ELR (cell line): Measurements from ENCODE around the gene PIP4K2A.
A peak's percentile ranks its signal among the peaks of the same experiment; 100 is the strongest.
"Not testable (repeated sequence)": the region's sequence is repeated elsewhere in the genome, so short reads cannot be mapped to it uniquely, and the experiment has no call there.

ENCODE experiments used
- DNase-seq: peaks from one replicate; pipeline ENCODE4 v3.0.0-alpha.2; 2015; ENCODE audit warnings: low read depth

Gene PIP4K2A

DNA sequence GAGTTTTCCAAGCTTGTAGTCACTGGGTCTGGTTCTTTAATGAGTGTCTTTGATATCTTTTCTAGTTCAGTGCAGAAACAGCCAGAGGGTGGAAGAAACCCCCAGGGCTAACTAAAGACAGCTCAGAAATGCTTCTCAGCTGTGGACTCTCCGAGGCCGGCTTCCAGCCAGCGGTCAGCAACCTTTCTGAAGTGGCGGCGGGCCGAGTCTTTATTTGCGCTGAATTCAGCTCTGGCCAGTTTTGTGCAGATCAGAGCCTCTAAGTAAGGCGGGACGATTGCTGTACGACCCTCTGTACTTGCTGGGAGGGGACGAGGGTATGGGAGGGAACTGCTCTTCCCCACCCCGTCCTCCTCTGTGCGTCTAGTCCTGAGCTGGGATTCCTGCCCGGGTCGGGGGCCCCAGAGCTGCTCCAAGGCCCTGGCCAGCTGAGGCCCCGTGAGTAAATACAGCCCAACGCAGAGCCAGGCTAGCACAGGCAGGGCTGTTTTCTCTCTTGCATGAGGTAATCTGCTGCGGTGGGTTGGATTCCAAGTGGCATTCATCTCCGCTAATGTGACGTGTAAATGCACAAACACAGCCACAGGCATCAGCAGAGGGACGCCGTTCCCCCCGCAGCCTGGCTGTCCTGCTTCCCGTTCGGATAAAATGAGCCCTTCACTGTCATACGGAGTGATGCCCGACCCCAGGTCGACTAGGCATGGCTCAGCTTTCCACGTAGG is 159.8 kb downstream of the PIP4K2A start:
- no peak for DNase-seq

DNA sequence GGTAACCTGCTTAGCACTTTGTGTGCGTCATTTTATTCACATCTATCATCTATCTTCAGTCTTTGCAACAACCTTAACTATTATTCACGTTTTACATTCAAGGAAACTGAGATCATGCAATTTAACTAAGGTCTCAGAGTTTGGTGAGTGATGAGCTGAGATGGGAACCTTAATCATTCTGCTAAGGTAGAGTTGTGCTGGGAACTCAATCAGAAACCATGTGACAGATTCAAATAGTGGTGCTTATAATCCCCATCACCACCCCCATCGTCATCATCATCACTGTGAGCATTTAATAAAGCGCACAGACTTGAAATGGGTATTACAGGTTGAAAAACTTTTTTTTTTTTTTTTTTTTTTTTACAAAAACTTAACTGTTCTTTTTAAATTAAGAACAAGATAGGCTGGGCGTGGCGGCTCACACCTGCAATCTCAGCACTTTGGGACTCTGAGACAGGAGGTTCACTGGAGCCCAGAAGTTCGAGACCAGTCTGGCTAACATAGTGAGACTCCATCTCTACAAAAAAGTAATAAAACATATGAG is 160.9 kb downstream of the PIP4K2A start:
- no peak for DNase-seq

DNA sequence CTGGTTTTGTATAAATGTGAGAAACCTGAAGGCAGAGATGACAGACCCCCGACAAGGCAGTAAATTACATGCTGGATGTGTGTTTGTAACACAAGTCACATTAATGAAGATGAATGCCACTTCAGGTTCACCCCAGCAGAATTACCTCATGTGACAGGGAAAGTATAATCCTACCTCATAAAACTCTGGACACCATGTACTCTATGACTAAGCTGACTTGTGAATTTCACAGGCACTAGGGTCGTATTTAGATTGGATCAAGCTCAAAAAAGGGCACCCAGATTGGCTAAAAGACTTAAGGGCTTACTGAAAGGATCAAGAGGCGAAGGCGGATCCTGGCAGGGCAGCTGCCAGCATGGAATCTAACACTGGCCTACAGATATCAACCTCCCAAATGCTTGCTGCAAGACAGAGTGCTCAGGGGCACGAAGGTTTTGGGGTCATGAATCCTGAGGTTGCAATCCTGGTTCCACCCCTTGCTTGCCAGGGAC is 161.4 kb downstream of the PIP4K2A start:
- no peak for DNase-seq

DNA sequence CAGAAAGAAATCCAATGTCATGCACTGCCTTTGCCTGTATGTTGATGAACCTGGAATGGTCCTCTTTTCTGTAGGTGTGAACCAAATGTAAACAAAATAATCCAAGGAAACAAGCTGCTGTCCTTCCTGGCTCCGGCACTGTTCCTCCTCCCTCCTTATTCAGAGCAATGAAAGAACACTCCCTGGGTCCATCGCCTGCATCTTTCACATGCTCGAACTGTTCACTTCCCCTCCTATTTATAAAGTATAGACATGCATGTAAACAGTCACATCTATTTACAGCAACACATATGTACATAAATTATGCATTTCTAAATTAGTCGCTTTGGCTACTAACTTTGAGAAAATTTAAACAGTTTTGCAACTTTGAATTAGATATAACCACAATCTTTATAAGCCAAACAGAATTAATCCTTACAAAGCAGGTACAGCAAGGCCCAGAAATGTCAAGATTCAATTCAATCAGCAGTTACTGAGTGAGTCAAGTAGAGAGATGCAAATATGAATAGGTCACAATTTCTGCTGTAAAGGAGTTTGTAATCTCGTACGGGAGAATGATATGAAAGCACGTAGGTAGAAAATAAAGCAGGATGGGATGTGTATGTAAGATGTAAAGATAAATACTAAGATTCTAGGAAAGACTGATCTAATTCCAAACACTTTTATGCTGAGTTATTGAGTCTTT is 162.6 kb downstream of the PIP4K2A start:
- no peak for DNase-seq

DNA sequence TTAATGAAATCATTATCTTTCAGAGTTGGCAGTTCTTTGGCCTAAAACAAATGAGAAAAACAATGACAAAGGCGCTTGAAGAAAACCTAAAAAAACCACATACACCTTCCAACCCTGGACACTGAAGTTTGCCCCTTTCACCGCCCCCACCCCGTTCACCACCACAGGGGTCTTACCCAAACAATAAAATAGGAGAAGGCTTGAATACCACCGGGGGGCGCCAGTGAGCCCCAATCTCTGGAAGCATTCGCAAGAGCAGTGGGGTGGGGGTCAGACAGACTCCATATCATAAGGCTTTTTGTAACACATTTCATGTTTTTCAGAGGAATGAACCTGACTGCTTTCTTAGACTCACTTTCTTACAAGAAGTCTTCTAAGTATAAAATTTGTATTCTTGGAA is 163.6 kb downstream of the PIP4K2A start:
- peak; percentile 48 for DNase-seq

DNA sequence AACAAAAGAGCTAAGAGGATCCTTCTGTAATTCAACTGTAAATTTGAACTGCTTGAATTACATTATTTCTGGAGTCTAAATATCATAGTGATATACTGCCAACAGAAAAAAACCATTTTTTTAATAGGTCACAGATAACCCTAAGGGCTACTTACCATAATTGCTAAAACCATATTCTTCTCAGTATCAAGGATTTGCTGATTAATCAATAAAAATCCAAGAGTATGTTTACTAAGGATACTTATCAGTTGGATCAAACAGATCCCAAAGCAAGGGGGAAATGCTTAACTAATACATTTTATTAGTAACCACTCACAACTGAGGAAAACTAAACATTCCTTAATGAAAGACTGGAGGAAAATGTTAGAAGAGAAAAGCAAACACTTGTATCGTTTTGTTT is 166.0 kb downstream of the PIP4K2A start:
- no peak for DNase-seq

DNA sequence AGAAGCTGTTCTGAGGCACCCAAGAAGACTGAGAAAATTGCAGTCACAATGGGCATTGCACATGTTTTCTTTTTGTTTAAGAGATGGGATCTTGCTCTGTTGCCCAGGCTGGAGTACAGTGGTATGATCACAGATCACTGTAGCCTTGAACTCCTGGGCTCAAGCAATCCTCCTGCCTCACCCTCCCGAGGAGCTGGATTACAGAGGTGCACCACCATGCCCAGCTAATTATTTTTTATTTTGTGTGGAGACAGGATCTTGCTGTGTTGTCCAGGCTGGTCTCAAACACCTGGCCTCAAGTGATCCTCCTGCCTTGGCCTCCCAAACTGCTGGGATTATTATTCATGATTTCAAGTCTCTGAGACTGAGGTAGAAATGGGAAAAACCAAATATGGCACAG is 168.7 kb downstream of the PIP4K2A start:
- DNase-seq: no peak

DNA sequence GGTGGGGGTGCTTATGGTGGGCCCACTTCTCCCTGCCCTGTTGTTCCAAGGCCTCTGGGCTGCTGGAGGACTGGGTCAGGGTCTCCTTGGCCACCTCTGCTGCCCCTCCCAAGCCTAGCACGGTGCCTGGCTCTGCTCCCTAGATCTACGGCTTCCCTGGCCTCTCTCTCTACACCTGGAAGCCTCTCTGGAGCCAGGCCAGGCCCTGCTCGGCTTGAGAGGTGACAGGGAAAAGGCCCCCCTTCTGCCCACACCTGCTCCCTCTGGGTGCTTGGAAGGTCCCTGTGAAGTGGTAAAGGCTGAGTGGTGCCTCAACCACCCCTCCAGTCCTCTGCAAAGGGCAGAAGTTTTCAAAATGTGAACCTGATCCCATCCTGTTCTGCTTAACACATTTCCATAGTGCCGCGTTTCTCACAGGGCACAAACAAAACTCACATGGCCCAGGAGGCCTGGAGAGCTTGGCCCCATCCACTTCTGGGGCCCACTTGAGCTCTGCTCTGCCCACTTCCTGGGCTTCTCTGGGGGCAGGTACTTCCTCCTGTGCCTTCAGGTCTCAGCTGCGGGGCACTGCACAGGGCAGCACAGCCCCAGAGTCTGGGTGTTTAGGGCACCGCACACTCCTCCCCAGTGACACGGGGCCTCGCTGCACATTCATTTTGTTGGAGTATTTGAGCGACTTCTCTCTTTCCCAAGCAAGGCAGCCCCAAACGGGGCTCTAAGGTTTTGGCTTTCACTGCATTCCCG is 169.9 kb downstream of the PIP4K2A start:
- DNase-seq: no peak

DNA sequence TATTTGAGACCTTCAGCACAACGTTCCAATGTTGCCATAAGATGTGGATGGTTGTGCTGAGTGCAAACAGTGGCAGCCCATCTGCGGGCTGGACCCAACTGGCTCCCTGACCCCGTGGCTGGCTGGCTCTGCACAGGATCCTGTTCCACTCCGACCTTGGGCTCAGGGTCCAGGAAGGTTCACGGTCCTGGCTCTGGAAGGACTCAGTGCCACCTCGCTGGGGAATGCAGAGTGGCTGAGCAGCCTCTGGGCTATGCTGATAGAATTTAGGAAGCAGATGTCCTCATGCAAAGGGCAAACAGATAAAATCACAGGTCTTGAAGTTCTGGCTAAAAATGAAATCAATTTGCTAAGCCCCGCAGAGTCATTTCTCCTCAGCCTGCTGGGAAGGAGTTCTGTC is 171.6 kb downstream of the PIP4K2A start:
- no peak for DNase-seq

DNA sequence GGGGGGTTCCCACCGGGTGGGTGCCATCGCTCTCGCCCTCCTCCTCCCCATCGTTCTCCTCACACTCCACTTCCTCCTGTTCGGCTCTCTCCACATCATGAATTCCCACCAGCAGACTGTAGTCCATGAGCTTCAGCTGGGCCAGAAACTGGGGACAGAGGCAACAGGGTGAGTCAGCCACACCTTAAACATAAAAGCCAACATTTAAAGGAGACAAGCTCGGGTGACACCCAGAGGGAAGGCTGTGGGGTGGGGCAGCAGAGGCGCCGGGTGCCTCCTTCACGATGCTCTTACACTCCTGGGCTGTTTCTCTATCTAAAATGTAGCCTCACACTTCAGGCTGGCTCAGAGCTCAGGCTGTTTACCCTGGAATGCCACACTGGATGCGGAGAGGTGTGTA is 172.5 kb downstream of the PIP4K2A start:
- no peak for DNase-seq

DNA sequence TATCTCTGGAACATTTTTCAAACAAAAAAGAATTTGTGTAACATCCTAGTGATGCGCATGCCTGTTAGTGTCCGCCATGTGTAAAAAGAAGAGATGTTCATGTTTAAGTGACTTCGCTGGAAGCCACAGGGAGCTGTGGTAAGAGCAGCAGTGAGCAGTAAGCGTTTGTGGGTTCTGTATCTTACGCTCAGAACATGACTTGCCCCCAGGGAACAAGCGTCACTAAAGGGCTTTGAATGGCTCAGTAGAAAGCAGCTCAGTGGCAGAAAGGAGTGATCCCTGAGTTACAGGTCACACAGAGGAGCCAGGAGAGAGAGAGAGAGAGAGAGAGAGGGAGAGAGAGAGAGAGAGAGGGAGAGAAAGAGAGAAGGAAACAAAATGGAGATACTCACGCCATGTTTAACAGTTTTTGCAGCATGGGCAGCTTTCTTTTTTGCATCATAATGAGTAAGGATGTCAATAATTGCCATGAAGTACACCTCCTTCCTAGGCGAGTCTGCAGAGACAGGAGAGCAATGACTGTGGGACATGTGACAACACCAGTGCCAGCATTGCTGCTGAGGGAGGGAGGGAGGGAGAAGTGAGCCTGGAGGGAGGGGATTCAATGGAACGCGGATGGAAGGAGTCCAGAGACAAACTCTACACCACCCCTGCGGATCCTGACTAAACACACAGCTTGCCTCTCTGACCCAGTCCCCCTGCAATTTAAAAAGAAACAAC is 174.6 kb downstream of the PIP4K2A start:
- no peak for DNase-seq

DNA sequence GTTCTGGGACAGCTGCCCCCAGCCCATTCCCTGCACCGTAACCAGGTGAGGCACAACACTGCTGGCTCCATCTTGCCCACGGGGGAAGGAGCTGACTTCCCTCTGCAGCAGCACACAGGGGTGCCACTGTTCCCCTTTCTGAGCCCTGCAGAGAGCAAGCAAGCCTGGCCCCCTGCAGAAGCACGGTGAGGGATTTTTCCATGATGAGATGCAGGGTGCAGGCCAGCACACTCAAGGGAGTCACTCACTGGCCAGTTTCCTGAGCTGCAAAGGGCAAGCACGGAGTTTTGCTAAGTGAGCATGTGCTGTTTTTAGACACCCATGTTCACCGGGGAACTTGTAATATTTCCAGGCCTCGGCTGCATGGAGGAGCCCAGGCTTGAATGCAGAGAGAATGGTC is 176.6 kb downstream of the PIP4K2A start:
- no peak for DNase-seq

DNA sequence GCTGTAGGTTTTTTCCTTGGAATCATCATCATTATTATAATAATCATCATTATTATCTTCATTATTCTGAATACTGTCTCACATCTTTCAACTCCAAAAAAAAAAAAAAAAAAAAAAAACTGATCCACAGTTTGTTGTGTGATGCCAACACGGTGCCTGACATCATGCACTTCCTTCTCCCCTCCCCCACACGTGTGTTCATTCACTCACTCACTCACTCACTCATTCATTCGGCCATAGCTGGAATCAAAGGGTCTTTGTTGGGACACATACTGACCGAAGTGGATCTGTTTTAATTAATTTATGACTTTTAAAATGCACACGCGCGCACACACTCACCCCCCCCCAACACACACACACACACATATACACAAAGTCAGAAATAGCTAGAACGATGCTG is 177.8 kb downstream of the PIP4K2A start:
- no peak for DNase-seq

DNA sequence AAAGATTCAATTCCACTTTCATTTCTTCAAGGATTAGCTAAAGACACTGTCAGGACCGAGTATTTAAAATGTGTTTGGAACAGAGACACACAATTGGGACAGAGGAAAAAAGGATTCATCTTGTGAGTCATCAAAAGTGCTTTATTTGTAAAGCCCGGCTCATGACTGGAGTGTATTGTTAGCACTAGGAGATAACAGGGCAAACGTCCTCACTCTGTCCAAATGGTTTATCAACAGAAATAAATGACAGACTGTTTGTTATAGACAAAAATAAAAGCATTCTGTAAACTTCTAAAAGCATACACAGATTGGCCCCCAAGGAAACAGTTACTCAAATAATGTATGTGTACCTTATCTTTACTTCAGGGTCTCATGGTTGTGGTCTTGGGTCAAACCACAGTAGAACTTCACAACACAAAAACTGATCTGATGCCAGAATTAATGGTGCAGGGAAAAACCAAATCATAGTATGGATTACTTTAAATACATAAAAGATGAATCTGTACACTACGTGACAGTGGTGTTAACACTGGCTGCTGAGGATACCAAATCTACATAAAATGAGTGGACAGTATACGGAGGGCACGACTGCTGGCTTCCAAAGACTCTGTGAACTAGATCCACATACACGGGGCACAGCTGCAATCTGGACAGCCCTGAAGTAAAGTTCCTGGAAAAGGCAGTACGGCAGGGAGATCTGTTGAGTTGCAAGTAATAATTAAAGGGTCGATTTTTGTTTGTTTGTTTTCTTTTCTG is 179.4 kb downstream of the PIP4K2A start:
- peak; percentile 11 for DNase-seq

DNA sequence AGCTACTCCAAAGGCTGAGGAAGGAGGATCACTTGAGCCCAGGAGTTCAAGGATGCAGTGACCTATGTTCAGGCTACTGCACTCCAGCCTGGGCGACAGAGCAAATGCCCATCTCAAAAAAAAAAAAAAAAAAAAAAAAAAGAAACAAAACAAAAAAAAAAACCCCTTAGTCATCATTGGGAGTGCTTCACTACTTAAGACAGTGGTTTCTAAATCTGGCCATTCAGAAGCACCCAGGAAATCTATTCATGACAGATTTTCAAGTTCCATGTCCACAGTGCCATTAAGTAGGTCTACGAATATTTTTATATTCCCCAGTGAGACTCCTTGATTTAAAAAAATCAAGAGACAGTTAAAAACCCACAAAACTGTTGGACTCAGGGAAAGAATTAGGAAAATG is 182.9 kb downstream of the PIP4K2A start:
- DNase-seq: no peak

DNA sequence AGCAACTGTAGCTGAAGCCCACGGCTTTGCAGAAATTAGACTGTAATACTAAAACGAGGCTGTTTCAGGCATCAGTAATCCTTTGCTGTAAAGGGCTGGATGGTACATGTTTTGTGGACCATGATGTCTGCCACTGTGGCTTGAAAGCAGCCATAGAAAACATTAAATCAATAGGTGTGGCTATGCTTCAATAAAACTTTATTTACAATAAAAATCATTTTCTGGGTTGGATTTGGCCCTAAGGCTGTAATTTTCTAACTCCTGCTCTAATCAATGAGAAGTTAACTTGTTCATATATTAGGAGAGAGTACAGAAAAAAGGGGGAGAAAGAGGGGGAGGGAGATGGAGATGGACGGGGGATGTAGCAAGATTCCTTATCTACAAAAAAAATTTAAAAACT is 183.4 kb downstream of the PIP4K2A start:
- no peak for DNase-seq

DNA sequence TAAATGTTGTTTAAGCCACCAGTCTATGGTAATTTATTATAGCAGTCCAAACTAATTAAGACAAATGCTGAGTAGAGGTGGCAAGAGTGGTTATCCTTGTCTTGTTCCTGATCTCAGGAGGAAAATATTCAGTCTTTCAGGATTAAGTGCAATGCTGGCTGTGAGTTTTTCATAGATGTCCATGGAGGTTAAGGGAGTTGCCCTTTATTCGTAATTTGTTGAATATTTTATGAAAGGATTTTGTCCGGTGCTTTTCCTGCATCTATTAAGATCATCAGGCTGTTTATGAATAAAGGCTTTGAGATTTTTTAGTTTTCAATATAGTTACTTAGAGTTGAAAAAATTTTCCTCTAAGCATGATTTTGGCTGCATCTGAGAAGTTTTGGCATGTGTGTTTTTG is 186.9 kb downstream of the PIP4K2A start:
- DNase-seq: no peak

DNA sequence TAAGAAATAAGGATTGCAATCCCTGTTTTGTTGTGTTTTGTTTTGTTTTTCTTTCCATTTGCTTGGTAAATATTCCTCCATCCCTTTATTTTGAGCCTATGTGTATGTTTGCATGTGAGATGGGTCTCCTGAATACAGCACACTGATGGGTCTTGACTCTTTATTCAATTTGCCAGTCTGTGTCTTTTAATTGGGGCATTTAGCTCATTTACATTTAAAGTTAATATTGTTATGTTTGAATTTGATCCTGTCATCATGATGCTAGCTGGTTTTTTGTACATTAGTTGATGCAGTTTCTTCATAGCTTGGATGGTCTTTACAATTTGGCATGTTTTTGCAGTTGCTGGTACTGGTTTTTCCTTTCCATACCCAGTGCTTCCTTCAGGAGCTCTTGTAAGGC is 190.0 kb downstream of the PIP4K2A start:
- not testable (repeated sequence) for DNase-seq

DNA sequence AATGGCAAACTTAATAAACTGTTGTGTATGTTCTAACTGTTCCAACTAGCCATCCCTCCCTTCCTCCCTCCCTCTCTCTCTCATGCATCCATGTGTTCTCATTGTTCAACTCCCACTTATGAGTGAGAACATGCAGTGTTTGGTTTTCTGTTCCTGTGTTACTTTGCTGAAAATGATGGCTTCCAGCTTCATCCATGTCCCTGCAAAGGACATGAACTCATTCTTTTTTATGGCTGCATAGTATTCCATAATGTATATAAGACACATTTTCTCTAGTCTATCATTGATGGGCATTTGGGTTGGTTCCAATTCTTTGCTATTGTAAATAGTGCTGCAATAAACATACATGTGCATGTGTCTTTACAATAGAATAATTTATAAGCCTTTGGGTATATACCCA is 193.7 kb downstream of the PIP4K2A start:
- DNase-seq: not testable (repeated sequence)

DNA sequence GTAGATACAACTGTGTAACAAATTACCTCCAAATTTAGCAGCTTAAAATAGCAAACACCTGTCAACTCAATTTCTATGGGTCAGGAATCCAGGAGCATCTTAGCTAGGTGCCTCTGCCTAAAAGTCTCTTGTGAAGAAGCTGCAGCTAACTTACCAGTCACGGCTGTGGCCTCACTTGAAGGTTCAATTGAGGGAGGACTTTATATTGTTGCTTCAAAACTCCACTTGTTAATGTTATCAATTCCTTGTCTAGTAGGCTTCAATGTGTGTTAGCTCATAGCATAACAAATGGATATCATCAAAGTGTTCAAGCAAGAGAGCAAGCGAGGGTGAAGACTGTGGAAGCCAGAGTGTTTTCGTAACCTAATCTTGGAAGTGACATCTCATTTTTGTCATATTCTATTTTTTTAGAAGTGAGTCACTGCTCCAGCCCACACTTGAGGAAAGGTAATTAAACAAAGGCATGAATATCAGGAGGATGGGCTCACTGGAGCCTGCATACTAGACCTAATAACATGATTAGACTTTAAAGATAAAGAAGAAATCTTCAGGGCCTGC is 196.1 kb downstream of the PIP4K2A start:
- no peak for DNase-seq

DNA sequence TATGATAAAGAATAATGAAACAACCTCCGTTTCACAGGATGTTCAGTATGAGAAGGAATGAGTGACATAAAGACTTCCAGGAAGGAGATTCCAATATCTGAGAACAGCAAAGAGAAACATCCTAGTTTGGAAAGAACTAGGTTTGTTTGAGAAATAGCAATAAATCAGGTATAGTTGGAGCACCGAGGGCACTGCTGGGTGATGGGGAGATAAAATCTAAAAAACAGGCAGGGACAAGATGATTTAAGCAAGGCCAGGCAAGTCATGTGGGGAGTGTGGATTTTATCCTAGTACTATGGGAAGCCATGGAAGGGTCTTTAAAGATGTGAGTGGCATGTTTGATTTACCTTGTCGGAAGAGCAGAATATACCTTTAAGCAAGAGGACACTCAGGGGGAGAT is 199.4 kb downstream of the PIP4K2A start:
- no peak for DNase-seq
